Fibroblast of peridontal ligament (primary cell): Measurements from ENCODE around the gene PJVK.
"Not testable (repeated sequence)": the region's sequence is repeated elsewhere in the genome, so short reads cannot be mapped to it uniquely, and the experiment has no call there.

Experiments used
- DNase-seq: peaks from one replicate; pipeline ENCODE4 v3.0.0-alpha.2; 2010; ENCODE audit errors: extremely low read depth

Gene PJVK

GRCh38 chr2:178429336-178429735, 21.8 kb upstream of the PJVK start:
- no peak for DNase-seq

- DNase-seq = no peak
Observed at GRCh38 chr2:178436662-178437061, 14.5 kb upstream of the PJVK start.

- DNase-seq = no peak
Observed at GRCh38 chr2:178441426-178441825, 9.8 kb upstream of the PJVK start.

- no peak for DNase-seq
Observed at GRCh38 chr2:178448968-178449661, 2.1 kb upstream of the PJVK start.

- no peak for DNase-seq
Observed at GRCh38 chr2:178449700-178450523, 1.3 kb upstream of the PJVK start.

- no peak for DNase-seq
Observed at GRCh38 chr2:178450524-178450773, 729 bp upstream of the PJVK start.

GRCh38 chr2:178452334-178452733, 1.2 kb downstream of the PJVK start:
- DNase-seq = no peak

- no peak for DNase-seq
Observed at GRCh38 chr2:178452870-178453269, 1.7 kb downstream of the PJVK start.

- DNase-seq = peak; percentile 58
Observed at GRCh38 chr2:178455947-178456346, 4.8 kb downstream of the PJVK start.

- DNase-seq = no peak
Observed at GRCh38 chr2:178457390-178457886, 6.3 kb downstream of the PJVK start.

GRCh38 chr2:178469219-178469849, 18.2 kb downstream of the PJVK start:
- DNase-seq = no peak

- not testable (repeated sequence) for DNase-seq
Observed at GRCh38 chr2:178471313-178471712, 20.1 kb downstream of the PJVK start.

GRCh38 chr2:178473373-178473772, 22.2 kb downstream of the PJVK start:
- DNase-seq = no peak

- peak; percentile 61 for DNase-seq
Observed at GRCh38 chr2:178473931-178474330, 22.8 kb downstream of the PJVK start.

GRCh38 chr2:178474560-178474959, 23.4 kb downstream of the PJVK start:
- no peak for DNase-seq

GRCh38 chr2:178476477-178476876, 25.3 kb downstream of the PJVK start:
- DNase-seq = no peak

GRCh38 chr2:178477443-178478129, 26.4 kb downstream of the PJVK start:
- no peak for DNase-seq

GRCh38 chr2:178478130-178478438, 26.9 kb downstream of the PJVK start:
- peak; percentile 42 for DNase-seq

GRCh38 chr2:178478439-178479274, 27.5 kb downstream of the PJVK start, which contains the start of gene FKBP7:
Gene FKBP7 (minus strand): TSS chr2:178478600. CDS start chr2:178478499, 101 bp downstream.
- DNase-seq = peak; percentile 79

- DNase-seq = no peak
Observed at GRCh38 chr2:178479275-178479616, 28.1 kb downstream of the PJVK start.

- peak; percentile 16 for DNase-seq
Observed at GRCh38 chr2:178479758-178480226, 28.6 kb downstream of the PJVK start.
